H1 (cell line): ENCODE measurements around the gene IDE. TPM values are rescaled to one million over a fixed set of nuclear protein-coding genes. Genes with fewer than 3 reads are reported as not detected.

Experiments
- BCL11A ChIP-seq, 2 experiments: IDR thresholded peaks; one replicate each; pipeline ENCODE4 v1.6.1; 2011; ENCODE audit warnings: low read depth in 2 of 2, low read length in 2 of 2, mild to moderate bottlenecking in 2 of 2
- NANOG ChIP-seq: IDR thresholded peaks from 2 replicates; pipeline ENCODE4 v1.6.1; 2011; ENCODE audit warnings: low read length, low read depth, mild to moderate bottlenecking, inconsistent platforms; ENCODE audit not compliant: insufficient read depth, poor library complexity, severe bottlenecking
- RBBP5 ChIP-seq: IDR thresholded peaks from 2 replicates; pipeline ENCODE4 v1.7.1; 2012; ENCODE audit warnings: low read depth, mild to moderate bottlenecking, inconsistent platforms, low read length, moderate library complexity, borderline replicate concordance
- SP1 ChIP-seq: IDR thresholded peaks from 2 replicates; pipeline ENCODE4 v1.6.1; 2011; ENCODE audit warnings: low read depth, low read length
- polyA plus RNA-seq, 7 experiments: library from polyadenylated mRNA; depleted of rRNA in 3 of 7; stranded (reverse) in 5 of 7; unstranded in 2 of 7; fragments of >200 nt in 5 of 7; fragments of 200-250 nt in 2 of 7; gene quantifications; 1 replicate in 5 of 7; 2 replicates in 1 of 7; 4 replicates in 1 of 7; pipeline versions ENCODE4 v1.2.1 to v1.2.3, GENCODE V29; 2011 to 2013; ENCODE audit warnings: missing spikeins in 2 of 7, mixed read lengths in 2 of 7
- total RNA-seq: library from RNA; stranded (reverse); fragmentation: NEBNext Ultra II Directional; extraction: Animal tissue kit (Norgen Biotek cat#: 25700); gene quantifications from 2 replicates; pipeline ENCODE4 v1.2.1, GENCODE V29; 2021
- TF ChIP-seq, protein P1 (sequence below): fragments of 300-600 bp; sonication (generic); IDR thresholded peaks from 2 replicates; pipeline ENCODE4 v1.7.1; 2012; ENCODE audit warnings: low read length, moderate library complexity, mild to moderate bottlenecking, inconsistent platforms; ENCODE audit not compliant: insufficient replicate concordance

The IDE gene
- total and polyA plus RNA-seq, 2 of the 8 experiments (the other 6 are each of a cell fraction or from before 2014, with no cell fraction given), result 12.7 to 52.7 TPM

DNA sequence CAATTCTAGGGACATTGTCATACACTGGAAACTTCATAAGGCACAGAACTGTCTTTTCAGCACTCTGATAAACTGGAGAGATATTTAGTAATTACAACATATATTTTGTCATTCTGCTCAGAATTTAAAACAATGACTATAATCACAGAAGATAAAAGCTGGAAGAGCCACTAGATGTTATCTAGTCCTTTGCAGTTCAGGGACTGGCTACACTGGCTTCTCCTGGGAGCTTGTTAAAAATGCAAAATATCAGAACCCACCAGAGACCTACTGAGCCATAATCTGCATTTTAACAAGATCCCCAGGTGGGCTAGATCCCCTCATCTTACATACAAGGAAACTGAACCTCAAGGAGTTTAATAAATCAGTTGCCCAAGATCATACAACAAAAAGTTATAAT, 32.3 kb downstream of the IDE start (continued):
- TF ChIP-seq, protein P1, sequence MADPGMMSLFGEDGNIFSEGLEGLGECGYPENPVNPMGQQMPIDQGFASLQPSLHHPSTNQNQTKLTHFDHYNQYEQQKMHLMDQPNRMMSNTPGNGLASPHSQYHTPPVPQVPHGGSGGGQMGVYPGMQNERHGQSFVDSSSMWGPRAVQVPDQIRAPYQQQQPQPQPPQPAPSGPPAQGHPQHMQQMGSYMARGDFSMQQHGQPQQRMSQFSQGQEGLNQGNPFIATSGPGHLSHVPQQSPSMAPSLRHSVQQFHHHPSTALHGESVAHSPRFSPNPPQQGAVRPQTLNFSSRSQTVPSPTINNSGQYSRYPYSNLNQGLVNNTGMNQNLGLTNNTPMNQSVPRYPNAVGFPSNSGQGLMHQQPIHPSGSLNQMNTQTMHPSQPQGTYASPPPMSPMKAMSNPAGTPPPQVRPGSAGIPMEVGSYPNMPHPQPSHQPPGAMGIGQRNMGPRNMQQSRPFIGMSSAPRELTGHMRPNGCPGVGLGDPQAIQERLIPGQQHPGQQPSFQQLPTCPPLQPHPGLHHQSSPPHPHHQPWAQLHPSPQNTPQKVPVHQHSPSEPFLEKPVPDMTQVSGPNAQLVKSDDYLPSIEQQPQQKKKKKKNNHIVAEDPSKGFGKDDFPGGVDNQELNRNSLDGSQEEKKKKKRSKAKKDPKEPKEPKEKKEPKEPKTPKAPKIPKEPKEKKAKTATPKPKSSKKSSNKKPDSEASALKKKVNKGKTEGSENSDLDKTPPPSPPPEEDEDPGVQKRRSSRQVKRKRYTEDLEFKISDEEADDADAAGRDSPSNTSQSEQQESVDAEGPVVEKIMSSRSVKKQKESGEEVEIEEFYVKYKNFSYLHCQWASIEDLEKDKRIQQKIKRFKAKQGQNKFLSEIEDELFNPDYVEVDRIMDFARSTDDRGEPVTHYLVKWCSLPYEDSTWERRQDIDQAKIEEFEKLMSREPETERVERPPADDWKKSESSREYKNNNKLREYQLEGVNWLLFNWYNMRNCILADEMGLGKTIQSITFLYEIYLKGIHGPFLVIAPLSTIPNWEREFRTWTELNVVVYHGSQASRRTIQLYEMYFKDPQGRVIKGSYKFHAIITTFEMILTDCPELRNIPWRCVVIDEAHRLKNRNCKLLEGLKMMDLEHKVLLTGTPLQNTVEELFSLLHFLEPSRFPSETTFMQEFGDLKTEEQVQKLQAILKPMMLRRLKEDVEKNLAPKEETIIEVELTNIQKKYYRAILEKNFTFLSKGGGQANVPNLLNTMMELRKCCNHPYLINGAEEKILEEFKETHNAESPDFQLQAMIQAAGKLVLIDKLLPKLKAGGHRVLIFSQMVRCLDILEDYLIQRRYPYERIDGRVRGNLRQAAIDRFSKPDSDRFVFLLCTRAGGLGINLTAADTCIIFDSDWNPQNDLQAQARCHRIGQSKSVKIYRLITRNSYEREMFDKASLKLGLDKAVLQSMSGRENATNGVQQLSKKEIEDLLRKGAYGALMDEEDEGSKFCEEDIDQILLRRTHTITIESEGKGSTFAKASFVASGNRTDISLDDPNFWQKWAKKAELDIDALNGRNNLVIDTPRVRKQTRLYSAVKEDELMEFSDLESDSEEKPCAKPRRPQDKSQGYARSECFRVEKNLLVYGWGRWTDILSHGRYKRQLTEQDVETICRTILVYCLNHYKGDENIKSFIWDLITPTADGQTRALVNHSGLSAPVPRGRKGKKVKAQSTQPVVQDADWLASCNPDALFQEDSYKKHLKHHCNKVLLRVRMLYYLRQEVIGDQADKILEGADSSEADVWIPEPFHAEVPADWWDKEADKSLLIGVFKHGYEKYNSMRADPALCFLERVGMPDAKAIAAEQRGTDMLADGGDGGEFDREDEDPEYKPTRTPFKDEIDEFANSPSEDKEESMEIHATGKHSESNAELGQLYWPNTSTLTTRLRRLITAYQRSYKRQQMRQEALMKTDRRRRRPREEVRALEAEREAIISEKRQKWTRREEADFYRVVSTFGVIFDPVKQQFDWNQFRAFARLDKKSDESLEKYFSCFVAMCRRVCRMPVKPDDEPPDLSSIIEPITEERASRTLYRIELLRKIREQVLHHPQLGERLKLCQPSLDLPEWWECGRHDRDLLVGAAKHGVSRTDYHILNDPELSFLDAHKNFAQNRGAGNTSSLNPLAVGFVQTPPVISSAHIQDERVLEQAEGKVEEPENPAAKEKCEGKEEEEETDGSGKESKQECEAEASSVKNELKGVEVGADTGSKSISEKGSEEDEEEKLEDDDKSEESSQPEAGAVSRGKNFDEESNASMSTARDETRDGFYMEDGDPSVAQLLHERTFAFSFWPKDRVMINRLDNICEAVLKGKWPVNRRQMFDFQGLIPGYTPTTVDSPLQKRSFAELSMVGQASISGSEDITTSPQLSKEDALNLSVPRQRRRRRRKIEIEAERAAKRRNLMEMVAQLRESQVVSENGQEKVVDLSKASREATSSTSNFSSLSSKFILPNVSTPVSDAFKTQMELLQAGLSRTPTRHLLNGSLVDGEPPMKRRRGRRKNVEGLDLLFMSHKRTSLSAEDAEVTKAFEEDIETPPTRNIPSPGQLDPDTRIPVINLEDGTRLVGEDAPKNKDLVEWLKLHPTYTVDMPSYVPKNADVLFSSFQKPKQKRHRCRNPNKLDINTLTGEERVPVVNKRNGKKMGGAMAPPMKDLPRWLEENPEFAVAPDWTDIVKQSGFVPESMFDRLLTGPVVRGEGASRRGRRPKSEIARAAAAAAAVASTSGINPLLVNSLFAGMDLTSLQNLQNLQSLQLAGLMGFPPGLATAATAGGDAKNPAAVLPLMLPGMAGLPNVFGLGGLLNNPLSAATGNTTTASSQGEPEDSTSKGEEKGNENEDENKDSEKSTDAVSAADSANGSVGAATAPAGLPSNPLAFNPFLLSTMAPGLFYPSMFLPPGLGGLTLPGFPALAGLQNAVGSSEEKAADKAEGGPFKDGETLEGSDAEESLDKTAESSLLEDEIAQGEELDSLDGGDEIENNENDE, result no peak
- TF ChIP-seq BCL11A (IDR thresholded peaks at IDR 0.05; ENCODE audit: low read depth in 2 of 2, low read length in 2 of 2) (no peak), SP1 (no peak), RBBP5 (no peak), NANOG (no peak)
